NK-92 (cell line): ENCODE results near the gene PROM1.

Experiments used
- DNase-seq: peaks from one replicate; lab custom pipeline; 2025; ENCODE audit not compliant: unreplicated experiment; lab: John Stamatoyannopoulos, UW

The PROM1 gene

GRCh38 chr4:16110661-16111290, 27.0 kb upstream of the PROM1 start:
- DNase-seq: no peak

DNA sequence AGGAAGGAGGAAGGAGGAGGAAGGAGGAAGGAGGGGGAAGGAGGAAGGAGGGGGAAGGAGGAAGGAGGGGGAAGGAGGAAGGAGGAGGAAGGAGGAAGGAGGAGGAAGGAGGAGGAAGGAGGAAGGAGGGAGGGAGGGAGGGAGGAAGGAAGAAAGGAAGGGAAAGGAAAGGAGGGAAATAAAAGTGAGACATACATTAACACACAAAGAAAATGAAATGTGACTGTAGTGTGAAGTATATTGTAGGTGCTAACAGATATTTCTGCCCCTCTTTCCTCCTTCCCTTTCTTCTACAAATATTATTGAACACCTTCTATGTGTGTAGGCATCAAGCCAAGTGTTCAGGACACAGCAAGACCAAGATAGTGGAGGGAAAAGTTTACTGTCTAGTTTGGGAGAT, 26.4 kb upstream of the PROM1 start:
- no peak for DNase-seq

DNA sequence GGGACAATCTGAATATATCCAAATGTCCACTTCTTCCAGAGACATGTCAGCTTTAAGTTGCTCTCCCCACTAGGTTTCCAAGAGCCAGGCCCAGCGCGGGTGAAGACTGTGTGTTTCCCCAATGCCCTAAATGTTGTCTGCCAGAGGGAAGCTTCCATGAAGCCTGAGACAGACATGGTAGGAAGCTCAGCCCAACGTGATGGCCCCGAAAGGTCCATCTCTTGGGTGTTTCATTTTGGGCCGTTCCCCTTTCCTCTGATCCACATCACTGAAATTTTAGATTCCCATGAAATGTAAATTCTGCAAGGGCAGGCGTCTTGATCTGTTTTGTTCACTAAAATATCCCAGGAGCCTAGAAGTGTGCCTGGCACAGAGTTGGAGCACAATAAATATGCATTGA, 25.4 kb upstream of the PROM1 start:
- no peak for DNase-seq

DNA sequence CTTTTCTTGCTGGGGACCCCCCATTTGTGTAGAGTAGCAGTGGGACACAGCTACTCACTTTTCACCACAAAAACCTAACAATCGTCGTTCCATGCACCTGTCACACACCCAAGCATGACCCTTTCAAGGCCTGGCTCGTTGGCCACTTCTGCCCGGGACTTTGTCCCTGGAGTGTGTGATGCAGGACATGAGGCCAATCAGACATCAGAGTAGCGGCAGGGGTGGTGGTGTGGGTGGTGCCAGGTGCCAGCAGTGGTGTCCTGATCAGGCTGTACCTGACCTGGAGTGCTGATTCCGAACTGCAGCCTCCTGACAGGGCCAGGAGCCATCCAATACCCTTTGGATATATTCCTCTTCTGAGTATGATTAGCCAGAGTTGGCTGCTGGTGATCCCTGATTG, 23.1 kb upstream of the PROM1 start:
- no peak for DNase-seq

DNA sequence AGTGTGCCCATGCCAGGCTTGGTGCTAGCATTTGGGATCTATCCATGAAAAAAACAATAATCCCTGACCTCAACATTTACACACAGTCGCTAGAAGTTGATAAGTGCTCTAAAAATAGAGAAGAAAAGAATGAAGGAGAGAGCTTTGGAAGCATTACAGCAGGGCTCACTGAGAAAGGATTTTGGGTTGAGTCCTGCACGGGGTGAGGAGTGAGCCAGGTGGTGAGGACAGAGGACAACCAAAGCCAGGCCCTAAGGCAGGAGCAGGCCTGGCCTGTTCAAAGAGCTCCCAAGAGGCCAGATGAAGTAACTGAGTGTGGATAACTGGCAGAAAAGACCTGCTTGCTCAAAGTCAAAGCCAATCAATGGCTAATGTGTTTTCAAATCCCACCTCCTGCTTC, 20.7 kb upstream of the PROM1 start:
- no peak for DNase-seq

- no peak for DNase-seq
These were observed 18.5 kb upstream of the PROM1 start for GRCh38 chr4:16102356-16102755.

DNA sequence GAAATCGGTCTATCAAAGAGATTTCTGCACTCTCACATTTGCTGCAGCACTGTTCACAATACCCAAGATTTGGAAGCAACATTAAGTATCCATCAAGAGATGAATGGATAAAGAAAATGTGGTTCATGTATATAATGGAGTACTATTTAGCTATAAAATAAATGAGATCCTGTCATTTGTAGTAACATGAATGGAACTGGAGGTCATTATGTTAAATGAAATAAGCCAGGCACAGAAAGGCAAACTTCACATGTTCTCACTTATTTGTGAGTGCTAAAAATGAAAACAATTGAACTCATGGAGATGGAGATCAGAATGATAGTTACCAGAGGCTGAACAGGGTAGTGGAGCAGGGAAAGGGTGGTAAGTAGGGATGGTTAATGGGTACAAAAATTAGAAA, 17.0 kb upstream of the PROM1 start:
- DNase-seq: no peak

- DNase-seq: no peak
These were observed 9.0 kb upstream of the PROM1 start for GRCh38 chr4:16092682-16093319.

- no peak for DNase-seq
These were observed 6.4 kb upstream of the PROM1 start for GRCh38 chr4:16090096-16090705.

DNA sequence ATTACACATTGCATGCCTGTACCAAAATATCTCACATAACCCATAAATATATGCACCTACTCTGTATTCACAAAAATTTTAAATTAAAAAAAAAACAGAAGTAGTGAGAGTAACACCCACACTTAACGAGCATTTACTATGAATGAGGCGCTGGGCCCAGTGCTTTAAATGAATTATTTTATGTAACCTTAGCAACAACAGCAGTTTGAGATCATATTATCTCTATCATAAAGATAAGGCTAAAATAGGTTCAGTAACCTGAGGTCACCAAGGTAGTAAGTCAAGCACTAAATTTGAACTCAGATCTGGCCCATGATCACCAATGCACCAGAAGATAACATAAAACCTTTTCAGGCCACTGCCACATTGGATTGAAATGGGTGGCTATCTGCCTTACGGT, 5.3 kb upstream of the PROM1 start:
- no peak for DNase-seq

GRCh38 chr4:16088601-16089000, 4.8 kb upstream of the PROM1 start:
- DNase-seq: no peak

DNA sequence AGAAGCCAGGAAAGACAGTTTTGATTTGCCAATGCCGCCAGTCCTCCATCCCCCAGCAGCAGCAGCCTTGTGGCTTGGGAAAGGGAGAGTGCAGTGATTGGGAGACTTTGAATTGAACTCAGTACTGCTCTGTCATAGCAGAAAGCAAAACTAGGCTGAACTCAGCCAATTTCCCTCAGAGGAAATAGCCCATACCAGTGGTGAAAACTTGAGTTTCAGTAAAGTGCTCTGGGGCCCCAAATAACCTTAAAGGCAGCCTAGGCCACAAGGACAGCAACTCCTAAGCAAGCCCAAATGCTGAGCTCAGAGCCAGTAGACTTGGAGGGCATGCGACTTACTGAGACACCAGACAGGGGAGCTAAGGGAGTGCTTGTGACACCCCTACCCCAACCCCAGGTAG, 2.0 kb upstream of the PROM1 start:
- DNase-seq: no peak

DNA sequence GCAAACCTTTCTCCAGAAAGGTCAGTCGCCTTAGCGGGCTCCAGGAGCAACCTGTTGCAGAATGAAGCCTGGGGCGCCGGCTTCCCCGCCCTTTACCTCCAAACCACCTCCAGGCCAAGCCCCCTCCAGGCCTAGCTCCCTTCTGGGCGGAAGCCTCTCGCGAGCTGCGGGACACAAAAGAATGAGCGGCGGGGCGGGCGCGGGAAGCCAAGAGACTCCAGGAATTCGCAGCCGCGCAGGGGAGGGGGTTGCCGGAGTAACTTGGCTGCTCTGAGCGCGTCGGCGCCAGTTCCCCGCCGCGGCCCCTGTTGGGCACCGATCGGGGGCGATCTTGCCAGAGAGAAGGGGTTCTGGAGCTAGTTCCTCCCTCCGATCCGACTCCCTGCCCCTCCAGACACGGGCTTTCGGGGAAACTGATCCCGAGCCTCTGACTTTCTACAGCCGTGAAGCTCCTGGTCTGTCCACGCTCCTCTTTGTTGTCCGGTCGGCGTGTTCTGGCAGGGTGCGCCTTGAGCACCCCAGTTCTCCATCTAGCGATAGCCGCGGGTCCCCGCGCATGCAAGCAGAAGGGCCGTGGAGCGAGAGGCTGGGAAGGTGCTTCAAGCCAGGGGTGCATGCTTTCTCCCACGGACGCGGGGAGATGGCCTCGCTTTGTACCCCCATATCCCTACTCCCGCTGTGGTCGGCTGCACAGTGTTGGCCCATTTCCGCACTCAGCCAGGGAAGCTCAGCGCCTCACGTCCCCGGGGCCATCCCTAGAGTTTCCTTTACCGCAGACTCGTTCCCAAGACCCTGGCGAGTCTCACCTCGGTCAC, 1.2 kb downstream of the PROM1 start:
- no peak for DNase-seq

GRCh38 chr4:16082041-16082425, 1.8 kb downstream of the PROM1 start:
- DNase-seq: no peak

DNA sequence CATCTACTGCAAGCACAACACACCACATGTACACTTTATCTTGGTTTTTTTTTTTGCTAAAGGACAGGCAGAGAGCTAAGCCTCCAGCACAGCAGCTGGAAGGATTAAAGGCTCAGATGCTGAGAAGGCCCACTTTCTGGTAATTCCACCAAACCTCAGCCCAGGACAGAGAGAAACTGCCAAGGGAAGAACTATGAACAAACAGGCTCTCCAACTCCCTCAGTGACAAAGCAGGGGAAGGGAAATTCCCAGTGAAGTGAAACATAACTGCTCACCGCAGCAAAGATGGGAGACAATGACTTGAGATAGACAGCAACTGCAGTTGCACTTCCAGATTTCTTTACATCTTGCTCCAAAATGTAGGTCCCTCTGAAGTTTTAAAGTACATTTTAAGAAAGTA, 4.8 kb downstream of the PROM1 start:
- no peak for DNase-seq

DNA sequence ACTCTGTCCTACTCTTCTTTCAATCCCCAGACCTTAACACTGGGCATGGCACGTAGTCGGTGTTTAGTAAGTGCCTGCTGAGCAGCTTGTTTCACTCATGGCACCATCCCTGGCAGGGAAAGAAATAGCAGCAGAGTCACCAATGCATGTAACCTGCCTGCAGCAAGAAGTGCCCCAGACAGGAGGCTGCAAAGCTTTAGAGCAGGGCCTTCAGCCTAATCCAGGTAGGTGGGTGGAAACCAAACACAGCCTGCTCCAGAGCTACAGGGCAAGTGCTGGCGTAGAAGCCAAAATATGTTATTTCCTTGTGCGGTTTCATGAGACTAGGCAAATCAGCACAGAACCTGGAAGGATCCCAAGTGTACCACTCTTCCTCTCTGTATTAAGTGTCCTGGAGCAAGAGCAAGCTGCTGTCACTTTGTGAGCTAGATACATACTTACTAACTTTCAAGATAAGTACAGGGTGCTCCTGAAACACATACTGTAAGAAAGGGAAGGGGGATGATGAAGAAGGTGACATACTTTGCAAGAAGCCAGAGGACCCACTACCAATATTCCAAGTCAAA, 5.5 kb downstream of the PROM1 start:
- DNase-seq: no peak

DNA sequence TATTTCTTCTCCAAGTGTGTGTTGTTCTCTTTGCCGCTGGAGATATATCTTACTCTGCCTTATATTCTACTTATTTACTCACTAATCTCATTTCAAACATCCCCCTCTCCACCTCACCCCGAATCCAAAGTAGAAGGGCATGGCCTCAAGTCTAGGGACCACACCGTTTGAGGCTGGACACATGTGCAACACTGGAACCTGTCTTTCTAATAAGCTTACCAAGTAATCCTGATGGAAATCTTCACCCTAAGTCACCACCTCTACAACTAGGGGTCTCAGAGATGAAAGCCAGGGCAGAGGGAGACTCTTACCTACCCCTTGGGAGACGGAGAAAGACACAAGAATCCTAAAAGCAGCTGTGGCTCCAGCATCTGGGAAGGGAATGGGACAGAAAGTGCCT, 6.0 kb downstream of the PROM1 start:
- no peak for DNase-seq

DNA sequence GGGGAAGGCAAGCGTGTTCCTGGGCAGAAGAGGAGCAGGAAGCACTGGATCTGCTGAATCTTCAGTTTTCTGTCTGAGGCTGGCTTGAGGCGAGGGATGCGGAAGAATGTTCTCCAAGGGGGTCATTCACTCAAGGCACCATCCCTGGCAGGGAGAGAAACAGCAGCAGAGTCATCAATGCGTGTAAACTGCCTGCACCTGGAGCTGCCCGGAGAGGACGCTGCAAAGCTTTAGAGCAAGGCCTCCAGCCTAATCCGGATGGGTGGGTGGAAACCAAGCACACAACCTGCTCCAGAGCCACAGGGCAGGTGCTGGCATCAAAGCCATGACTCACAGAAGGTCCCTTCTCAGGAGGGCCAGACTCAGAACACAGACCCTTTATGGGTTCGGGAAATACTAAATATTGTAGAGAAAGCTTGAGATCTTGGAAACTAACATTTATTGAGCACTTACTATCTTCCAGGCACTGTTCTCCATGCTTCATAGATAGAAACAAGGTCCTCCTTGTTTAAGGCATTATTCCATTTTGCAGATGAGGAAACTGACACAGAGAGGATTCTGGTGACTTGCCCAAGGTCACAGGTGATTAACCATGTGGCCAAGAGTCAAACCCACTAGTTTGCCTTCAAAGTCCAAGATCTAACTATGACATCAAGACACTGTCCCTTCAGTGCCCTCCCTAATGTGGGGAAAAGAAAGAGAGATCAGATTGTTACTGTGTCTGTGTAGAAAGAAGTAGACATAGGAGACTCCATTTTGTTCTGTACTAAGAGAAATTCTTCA, 7.7 kb downstream of the PROM1 start:
- DNase-seq: no peak

DNA sequence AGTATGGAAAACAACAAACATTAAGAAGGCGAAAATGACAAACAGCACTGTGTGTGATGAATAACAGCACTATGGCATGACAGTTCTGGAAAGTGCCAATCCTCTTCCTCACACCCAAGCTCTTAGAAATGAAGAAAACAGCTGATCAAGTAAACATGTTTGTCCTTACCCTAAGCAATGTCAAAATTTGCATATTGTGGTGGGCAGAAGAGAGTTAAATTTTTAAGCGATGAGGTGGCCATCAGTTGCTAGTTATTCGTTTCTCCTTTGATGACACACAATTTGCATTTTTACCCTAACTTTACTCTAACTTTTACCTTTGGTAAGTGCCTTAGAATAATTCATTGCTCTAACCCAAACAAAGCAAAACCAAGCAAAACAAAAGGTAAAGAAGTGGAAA, 8.8 kb downstream of the PROM1 start:
- DNase-seq: no peak

DNA sequence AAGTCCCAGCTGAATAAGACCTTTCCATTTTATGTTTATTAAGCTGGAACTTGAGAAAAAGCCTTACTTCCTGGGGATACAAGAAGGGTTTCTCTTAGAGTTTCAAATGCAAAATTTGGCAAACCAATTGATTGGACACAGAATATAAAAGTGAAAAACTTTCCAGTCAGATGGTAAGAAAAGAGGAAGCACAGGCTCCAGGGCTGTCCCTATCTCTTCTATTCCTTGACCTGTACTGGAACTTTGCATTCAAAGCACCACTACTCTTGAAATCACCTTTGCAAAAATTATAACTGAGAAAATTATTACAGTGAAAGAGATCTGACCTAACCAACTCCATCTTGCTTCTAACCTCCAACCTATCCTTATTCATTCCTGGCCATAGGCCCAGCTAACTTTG, 11.7 kb downstream of the PROM1 start:
- DNase-seq: no peak

- no peak for DNase-seq
These were observed 13.6 kb downstream of the PROM1 start for GRCh38 chr4:16070203-16070602.
